HG03571 (cell line): ENCODE results near the gene MIEF1.
"Not testable (repeated sequence)": the region's sequence is repeated elsewhere in the genome, so short reads cannot be mapped to it uniquely, and the experiment has no call there.

Source experiments
- ATAC-seq: cut with Tn5 transposase; IDR thresholded peaks from one replicate; pipeline ENCODE4 v1.9.1; 2021; ENCODE audit not compliant: unreplicated experiment

The MIEF1 gene

GRCh38 chr22:39489094-39490068, 12.7 kb upstream of the MIEF1 start:
- ATAC-seq, result no peak

DNA sequence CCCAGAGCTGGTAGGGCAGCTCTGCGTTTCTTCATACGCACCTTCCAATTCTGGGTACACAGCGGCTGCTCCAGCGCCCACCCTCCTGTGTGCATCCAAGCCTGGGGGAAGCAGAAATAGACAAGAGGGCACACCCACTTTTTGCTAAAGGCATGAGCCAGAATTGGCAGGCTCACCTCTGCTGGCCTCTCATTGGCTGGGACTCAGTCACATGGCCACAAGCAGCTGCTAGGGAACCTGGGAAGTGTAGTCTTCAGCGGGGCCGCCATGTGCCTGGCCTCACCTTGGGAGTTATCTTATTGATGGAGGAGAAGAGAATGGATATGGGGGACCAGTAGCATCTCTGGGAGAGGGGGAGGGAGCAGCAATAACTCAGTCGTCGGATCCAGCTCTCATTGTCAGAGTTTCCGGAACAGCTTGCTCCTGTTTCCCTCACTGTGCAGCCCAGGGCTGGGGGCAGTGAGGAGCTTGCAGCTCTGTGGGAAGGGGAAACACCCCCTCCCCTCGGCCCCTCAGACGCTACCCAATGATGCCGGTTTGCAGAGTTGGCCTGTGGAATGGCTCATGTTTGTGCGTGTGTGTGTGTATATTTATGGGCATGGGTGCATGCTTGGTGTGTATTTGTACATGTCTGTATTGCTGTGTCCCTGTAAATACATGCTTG, 11.8 kb upstream of the MIEF1 start:
- peak; percentile 59 for ATAC-seq

- no peak for ATAC-seq
These were observed 11.0 kb upstream of the MIEF1 start for GRCh38 chr22:39490966-39491680.

DNA sequence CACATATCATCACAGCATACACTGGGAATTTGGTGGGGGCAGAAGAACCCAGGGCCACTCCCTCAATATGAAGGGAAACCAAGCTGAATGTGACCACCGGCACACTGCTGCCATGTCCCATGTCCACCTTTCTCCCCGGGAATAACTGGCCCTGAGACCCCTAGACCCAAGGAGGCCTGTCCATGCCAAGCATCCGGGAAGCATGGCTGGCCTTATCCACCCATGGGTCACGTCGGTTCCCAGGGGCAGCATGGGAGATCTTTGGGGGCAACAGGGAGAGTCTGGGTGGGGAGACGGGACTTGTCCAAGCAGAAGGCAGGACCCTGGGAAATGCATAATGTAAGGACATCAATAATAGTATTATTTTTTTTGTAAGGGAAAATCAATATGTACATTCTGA, 10.4 kb upstream of the MIEF1 start:
- no peak for ATAC-seq

- no peak for ATAC-seq
These were observed 9.9 kb upstream of the MIEF1 start for GRCh38 chr22:39492186-39492585.

- ATAC-seq, result no peak
These were observed 8.3 kb upstream of the MIEF1 start for GRCh38 chr22:39493759-39494158.

DNA sequence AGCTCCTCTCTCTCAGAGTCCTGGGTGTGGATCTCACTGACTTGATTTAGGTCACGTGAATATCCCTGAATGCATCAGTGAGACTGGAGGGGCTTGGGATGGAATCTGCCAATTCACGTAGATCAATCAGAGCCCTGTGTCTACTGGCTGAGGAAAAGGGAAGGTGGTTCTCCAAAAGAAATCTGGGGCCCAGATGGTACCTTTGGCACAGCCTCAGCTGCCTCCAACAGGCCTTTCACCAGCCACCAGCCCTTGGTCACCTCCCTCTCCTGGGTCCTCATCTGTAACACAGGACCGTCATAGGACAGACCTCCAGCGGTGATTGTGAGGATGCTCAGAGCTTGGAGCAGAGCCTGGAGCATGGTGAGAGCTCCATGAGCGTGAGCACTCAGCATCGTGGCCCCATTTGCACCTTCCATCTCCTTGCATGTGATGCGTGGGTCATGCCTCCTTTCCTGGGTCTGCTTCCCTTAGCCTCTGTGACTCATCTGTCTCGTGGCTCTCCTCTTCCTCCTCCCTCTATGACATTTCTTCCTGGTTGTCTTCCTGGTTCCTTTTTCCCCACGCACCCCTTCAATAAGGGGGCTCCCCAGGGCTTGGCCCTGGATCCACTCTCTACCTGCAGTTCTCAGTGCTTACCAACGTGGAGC, 7.5 kb upstream of the MIEF1 start:
- no peak for ATAC-seq

DNA sequence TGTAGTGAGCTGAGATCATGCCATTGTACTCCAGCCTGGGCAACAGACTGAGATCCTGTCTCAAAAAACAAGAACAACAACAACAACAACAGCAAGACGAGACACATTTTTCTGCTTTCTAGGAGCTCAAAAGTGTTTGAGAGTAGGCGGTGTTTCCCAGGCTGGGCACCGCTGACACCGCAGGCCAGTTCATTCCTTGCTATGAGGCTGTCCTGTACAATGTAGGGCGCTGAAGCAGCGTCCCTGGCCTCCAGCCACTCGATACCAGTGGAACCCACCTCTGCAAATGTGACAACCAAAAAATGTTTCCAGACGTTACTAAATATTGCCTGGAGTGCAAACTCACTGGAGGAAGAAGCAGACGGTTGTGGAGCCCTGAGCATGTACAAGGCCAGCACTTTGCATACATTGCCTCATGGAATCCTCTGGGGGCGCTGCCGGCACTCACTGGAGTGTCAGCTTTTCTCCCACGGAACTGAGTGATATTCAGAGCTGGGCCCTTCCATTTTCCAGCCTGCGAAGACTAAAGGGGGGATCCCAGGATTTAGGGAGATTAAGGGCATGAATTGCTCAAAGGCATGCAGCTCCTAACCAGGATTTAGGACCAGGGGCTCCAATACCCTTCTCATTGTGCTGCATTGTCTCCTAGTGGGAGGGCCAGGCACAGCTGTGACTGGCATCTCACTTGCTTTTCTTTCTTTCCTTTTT, 5.8 kb upstream of the MIEF1 start:
- ATAC-seq, result no peak

DNA sequence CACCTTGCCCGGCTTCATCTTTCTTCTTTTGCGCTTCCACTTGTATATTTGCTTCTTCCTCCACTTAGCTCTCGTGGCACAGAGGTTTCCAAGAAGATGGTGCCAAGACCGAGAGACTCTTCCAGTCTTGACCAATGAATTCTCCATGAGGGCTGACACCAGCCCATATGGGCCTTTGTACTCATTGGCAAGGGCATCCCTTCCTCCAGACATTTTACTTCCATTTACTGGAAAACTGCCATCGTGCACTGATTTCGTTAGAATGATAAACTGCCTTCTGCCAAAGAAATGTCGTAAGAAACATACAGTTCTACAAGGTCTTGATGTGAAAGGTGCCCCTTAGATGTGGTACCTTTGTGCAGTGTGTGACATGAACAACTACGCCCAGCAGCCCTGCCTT, 4.7 kb upstream of the MIEF1 start:
- ATAC-seq, result no peak

- ATAC-seq, result no peak
These were observed 3.7 kb upstream of the MIEF1 start for GRCh38 chr22:39498368-39498767.

DNA sequence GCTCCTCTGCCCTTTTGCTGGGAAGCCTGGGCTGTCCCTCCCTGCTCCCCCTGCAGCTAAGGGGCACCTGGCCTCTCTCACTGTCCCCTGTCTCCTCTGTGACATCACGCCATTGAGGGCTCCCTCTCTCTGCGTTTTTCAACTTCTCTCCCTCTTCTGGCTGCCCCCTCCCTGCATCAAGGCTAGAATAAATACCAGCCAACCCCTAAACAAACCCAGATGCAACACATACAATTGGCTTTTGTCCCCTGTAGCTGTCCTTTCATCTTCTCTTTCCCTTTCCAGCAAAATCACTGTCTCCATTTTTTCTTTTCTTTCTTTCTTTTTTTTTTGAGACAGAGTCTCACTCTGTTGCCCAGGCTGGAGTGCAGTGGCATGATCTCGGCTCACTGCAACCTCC, 3.3 kb upstream of the MIEF1 start:
- no peak for ATAC-seq

DNA sequence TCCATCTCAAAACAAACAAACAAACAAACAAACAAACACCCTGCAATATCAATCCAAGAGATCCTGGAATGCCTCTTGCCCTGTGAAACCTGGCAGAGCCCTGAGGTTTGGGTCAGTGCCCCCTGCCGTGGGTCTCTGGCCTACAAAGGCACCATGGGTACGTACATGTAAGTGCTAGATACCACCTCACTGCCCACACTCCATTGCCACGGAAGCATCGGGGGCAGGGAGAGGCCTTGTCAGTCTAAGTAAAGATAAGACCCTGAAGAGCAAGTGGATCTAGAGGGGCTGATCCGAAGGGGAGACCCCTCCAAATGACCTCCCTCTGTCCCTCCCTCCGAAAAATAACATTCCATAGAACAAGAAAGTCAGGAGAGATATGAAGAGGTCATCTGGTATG, 2.0 kb upstream of the MIEF1 start:
- no peak for ATAC-seq

- ATAC-seq, result no peak
These were observed 414 bp upstream of the MIEF1 start for GRCh38 chr22:39501644-39502108.

DNA sequence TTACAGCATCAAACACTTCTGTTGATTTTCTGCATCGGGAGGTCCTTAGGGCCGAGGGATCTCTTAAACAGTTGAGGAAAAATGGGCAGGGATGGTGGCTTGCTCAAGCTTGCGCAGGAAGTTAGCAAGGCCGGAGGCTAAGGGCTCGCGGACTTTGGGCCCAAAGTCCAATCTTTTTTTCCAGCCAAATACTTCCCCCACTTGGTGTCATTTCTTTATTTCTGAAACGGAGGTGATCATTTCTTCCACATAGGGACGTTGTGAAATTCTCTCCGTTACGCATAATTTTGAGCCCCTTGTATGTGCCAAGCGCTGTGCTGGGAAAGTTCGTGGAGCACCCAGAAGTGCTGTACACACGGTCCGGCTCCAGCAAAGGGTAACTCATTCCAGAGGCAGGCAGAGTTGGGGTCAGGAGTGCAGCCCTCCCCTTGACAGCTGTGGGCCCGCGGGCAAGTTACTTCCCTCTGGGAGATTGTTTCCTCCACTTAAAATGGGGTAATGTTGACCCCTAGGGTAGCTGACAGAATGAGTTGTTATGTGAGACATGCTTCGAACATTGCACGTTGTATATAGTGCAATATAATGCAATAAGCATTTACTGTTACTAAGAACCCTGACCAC, 809 bp downstream of the MIEF1 start:
- ATAC-seq, result no peak

DNA sequence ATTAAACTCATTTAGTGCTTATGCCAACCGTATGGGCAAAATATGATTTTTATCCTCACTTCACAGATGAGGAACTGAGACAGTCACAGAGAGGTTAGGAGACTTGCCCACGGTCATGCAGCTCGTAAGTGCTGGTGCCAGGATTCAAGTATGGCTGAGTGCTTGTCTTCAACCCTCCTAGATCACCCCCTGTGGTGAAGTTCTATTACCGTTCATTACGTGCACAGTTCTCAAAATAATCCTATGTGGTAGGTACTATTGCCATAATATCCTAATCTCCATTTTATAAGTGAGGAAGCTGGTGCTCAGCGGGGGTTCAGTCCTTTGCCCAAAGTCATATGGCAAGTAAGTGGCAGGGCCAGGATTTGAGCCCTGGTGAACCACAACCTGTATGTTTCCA, 1.5 kb downstream of the MIEF1 start:
- no peak for ATAC-seq

DNA sequence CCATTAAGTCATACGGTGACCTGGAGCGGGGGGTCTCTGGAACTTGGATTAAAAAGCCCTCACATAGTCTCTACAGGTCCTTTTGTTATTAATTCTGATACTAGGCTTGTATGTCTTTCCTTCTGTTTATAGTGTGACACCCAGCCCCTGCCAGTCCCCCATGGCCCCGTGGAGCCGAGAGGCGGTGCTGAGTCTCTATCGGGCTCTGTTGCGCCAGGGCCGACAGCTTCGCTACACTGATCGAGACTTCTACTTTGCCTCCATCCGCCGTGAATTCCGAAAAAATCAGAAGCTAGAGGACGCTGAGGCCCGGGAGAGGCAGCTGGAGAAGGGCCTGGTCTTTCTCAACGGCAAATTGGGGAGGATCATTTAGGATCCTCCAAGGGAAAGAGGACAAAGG, 2.0 kb downstream of the MIEF1 start:
- no peak for ATAC-seq

GRCh38 chr22:39507021-39507420, 4.9 kb downstream of the MIEF1 start:
- ATAC-seq, result not testable (repeated sequence)

GRCh38 chr22:39508393-39508792, 6.3 kb downstream of the MIEF1 start:
- ATAC-seq, result no peak

DNA sequence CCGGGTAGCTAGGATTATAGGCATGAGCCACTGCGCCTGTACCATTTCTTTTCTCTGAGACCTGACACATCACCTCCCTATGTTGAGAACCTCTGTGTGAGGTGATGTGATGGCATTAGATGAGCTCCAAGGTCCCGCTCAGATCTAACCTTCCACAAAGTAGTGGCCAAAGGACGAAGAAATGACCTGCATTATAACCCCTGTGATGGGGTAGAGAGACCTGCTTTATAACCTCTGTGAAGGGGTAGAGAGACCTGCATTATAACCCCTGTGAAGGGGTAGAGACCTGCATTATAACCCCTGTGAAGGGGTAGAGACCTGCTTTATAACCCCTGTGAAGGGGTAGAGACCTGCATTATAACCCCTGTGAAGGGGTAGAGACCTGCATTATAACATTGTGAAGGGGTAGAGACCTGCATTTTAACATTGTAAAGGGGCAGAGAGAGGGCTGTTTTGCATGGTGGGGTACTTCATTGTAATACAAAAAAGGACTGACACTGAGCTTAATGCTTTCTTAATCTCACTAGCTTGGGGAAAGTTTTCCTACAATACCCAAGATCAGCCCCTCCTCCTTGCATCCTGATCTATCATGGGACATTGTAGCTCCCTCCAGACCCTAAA, 8.5 kb downstream of the MIEF1 start:
- no peak for ATAC-seq

DNA sequence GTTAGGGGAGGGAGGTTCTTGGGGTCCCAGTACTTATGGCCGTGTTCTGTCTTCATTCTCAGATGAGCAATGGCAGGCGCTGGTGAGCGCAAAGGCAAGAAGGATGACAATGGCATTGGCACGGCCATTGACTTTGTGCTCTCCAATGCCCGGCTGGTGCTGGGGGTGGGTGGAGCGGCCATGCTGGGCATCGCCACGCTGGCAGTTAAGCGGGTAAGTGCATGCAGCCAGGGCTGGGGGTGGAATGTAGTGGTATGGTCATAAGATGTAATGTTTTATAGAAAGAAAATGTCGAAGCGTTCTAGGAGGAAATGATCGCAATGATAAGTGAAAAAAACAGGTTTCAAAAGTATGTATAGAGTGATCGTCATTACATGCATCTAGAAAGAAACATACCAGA, 9.1 kb downstream of the MIEF1 start:
- ATAC-seq, result no peak
